SK-N-SH (cell line): ENCODE results near the gene CD274. TPM values are rescaled to one million over a fixed set of nuclear protein-coding genes. Genes with fewer than 3 reads are reported as not detected.

Source experiments
- CTCF ChIA-PET: fragments of 300-600, 350-600 bp; formaldehyde crosslinking; extraction: SDS; loops from one replicate; lab custom pipeline; 2021; lab: Yijun Ruan, JAX
- POLR2A ChIA-PET: fragments of 350-600 bp; sonication (Branson Sonifier 250); formaldehyde crosslinking; extraction: SDS; loops from one replicate; lab custom pipeline; 2020; ENCODE audit warnings: antibody characterized with exemption, inconsistent platforms; lab: Yijun Ruan, JAX
- DNase-seq: peaks from one replicate; pipeline ENCODE4 v3.0.0; 2012
- H2AFZ ChIP-seq: fragments of 200-600 bp; sonication (generic); 2 replicates; pipeline ENCODE4 v1.8.1; 2016; ENCODE audit warnings: antibody characterized with exemption, mild to moderate bottlenecking, low read depth
- H3F3A ChIP-seq: fragments of 200-600 bp; sonication (generic); replicated peaks from 2 replicates; pipeline ENCODE3; 2016; ENCODE audit warnings: antibody characterized with exemption, mild to moderate bottlenecking; ENCODE audit not compliant: insufficient read depth
- H3K27ac ChIP-seq, 2 experiments: fragments of 200-500 bp in 1 of 2; fragments of 200-600 bp in 1 of 2; sonication (Bioruptor generic) in 1 of 2; sonication (generic), shearing (Covaris generic) in 1 of 2; 2 replicates each; pipeline versions ENCODE4 v1.5.1 to v1.6.1; 2014 to 2016; ENCODE audit warnings: low read depth in 2 of 2, inconsistent platforms in 1 of 2, low read length in 1 of 2, mild to moderate bottlenecking in 1 of 2, mixed read lengths in 1 of 2
- H3K27me3 ChIP-seq: fragments of 200-600 bp; sonication (generic), shearing (Covaris generic); 2 replicates; pipeline ENCODE4 v1.6.1; 2016; ENCODE audit warnings: mixed run types; ENCODE audit not compliant: insufficient read depth
- H3K36me3 ChIP-seq, 2 experiments: fragments of 200-500 bp in 1 of 2; fragments of 200-600 bp in 1 of 2; sonication (Bioruptor generic) in 1 of 2; sonication (generic) in 1 of 2; replicated peaks in 1 of 2; 2 replicates each; pipeline versions ENCODE3 to v1.5.1; 2014 to 2016; ENCODE audit warnings: low read length in 1 of 2, mild to moderate bottlenecking in 1 of 2; ENCODE audit not compliant: insufficient read depth in 2 of 2, control insufficient read depth in 1 of 2
- H3K4me1 ChIP-seq, 2 experiments: fragments of 200-500 bp in 1 of 2; fragments of 200-600 bp in 1 of 2; sonication (Bioruptor generic) in 1 of 2; sonication (generic), shearing (Covaris generic) in 1 of 2; 2 replicates each; pipeline versions ENCODE4 v1.5.1 to v1.6.1; 2014 to 2016; ENCODE audit warnings: low read depth in 1 of 2, low read length in 1 of 2, mixed run types in 1 of 2; ENCODE audit not compliant: insufficient read depth in 2 of 2, control insufficient read depth in 1 of 2
- H3K4me2 ChIP-seq: fragments of 200-600 bp; sonication (generic), shearing (Covaris generic); 2 replicates; pipeline ENCODE4 v1.6.1; 2017; ENCODE audit warnings: mixed run types
- H3K4me3 ChIP-seq, 2 experiments: fragments of 200-500 bp in 1 of 2; fragments of 200-600 bp in 1 of 2; sonication (Bioruptor generic) in 1 of 2; sonication (generic), shearing (Covaris generic) in 1 of 2; 2 replicates each; pipeline versions ENCODE4 v1.5.1 to v1.8.1; 2014 to 2016; ENCODE audit warnings: low read depth in 2 of 2, inconsistent platforms in 1 of 2, low read length in 1 of 2, mild to moderate bottlenecking in 1 of 2, mixed read lengths in 1 of 2, moderate library complexity in 1 of 2
- H3K79me2 ChIP-seq: fragments of 200-600 bp; sonication (generic); 2 replicates; pipeline ENCODE4 v1.8.1; 2017; ENCODE audit warnings: mild to moderate bottlenecking; ENCODE audit not compliant: insufficient read depth
- H3K9ac ChIP-seq: fragments of 200-600 bp; sonication (generic); 2 replicates; pipeline ENCODE4 v1.6.1; 2017; ENCODE audit warnings: mixed run types
- H3K9me2 ChIP-seq: fragments of 200-600 bp; sonication (generic); 2 replicates; pipeline ENCODE4 v1.6.1; 2017; ENCODE audit warnings: mixed run types
- H3K9me3 ChIP-seq: fragments of 200-600 bp; sonication (generic); 2 replicates; pipeline ENCODE4 v1.6.1; 2017; ENCODE audit warnings: mixed run types, mild to moderate bottlenecking, moderate library complexity
- H4K20me1 ChIP-seq: fragments of 200-600 bp; sonication (generic); 2 replicates; pipeline ENCODE4 v1.6.1; 2017; ENCODE audit warnings: mild to moderate bottlenecking, mixed run types; ENCODE audit not compliant: insufficient read depth
- CHD2 ChIP-seq: fragments of 150-350 bp; IDR thresholded peaks from 2 replicates; pipeline ENCODE4 v1.6.1; 2018; ENCODE audit warnings: low read length; ENCODE audit not compliant: partially characterized antibody
- CTCF ChIP-seq: fragments of 200-600 bp; sonication (generic); IDR thresholded peaks from 2 replicates; pipeline ENCODE4 v1.6.1; 2017; ENCODE audit warnings: antibody characterized with exemption, mild to moderate bottlenecking, moderate library complexity
- ELF1 ChIP-seq: IDR thresholded peaks from 2 replicates; pipeline ENCODE4 v1.4.0; 2012
- EZH2phosphoT487 ChIP-seq: fragments of 200-600 bp; sonication (generic); IDR thresholded peaks from 2 replicates; pipeline ENCODE4 v1.6.1; 2017; ENCODE audit warnings: low read depth, mixed run types, mild to moderate bottlenecking, antibody characterized with exemption, moderate library complexity, borderline replicate concordance
- FOSL2 ChIP-seq: IDR thresholded peaks from 2 replicates; pipeline ENCODE4 v1.4.0; 2012; ENCODE audit warnings: low read depth, mild to moderate bottlenecking, moderate library complexity, borderline replicate concordance
- FOXJ3 ChIP-seq: sonication (generic); formaldehyde crosslinking; IDR thresholded peaks from 2 replicates; pipeline ENCODE4 v1.5.1; 2020; ENCODE audit warnings: mild to moderate bottlenecking, missing genetic modification reagents
- FOXM1 ChIP-seq: IDR thresholded peaks from 2 replicates; pipeline ENCODE4 v1.4.0; 2012; ENCODE audit warnings: low read depth, mild to moderate bottlenecking
- GABPA ChIP-seq: IDR thresholded peaks from 2 replicates; pipeline ENCODE4 v1.4.0; 2012; ENCODE audit warnings: low read depth, mild to moderate bottlenecking
- IRF3 ChIP-seq: fragments of 150-350 bp; IDR thresholded peaks from 2 replicates; pipeline ENCODE4 v1.6.1; 2016; ENCODE audit warnings: mild to moderate bottlenecking, low read depth, low read length
- JUND ChIP-seq: IDR thresholded peaks from 2 replicates; pipeline ENCODE4 v1.4.0; 2012
- MAX ChIP-seq: IDR thresholded peaks from 2 replicates; pipeline ENCODE4 v1.4.0; 2012; ENCODE audit warnings: low read depth
- MXI1 ChIP-seq: IDR thresholded peaks from 2 replicates; pipeline ENCODE4 v1.6.1; 2012; ENCODE audit warnings: mild to moderate bottlenecking, low read depth, low read length, improper control_type of control experiment
- NFIC ChIP-seq: IDR thresholded peaks from 2 replicates; pipeline ENCODE4 v1.4.0; 2012; ENCODE audit warnings: borderline replicate concordance
- NRF1 ChIP-seq: IDR thresholded peaks from 2 replicates; pipeline ENCODE4 v1.6.1; 2012; ENCODE audit warnings: low read depth, mild to moderate bottlenecking, low read length
- POLR2AphosphoS5 ChIP-seq: IDR thresholded peaks from 2 replicates; pipeline ENCODE4 v1.6.1; 2012; ENCODE audit warnings: low read depth, low read length
- RAD21 ChIP-seq: IDR thresholded peaks from 2 replicates; pipeline ENCODE4 v1.6.1; 2012; ENCODE audit warnings: mild to moderate bottlenecking, low read length
- RFX5 ChIP-seq: IDR thresholded peaks from 2 replicates; pipeline ENCODE4 v1.6.1; 2012; ENCODE audit warnings: mild to moderate bottlenecking, improper control_type of control experiment, low read length
- SMC3 ChIP-seq: IDR thresholded peaks from 2 replicates; pipeline ENCODE4 v1.6.1; 2012; ENCODE audit warnings: low read depth, low read length, improper control_type of control experiment
- TAF1 ChIP-seq: IDR thresholded peaks from 2 replicates; pipeline ENCODE4 v1.6.1; 2012; ENCODE audit warnings: low read depth, mild to moderate bottlenecking, low read length, moderate library complexity, borderline replicate concordance
- TCF12 ChIP-seq: IDR thresholded peaks from 2 replicates; pipeline ENCODE4 v1.4.0; 2012
- TEAD4 ChIP-seq: IDR thresholded peaks from 2 replicates; pipeline ENCODE4 v1.4.0; 2012; ENCODE audit warnings: mild to moderate bottlenecking, borderline replicate concordance; ENCODE audit not compliant: insufficient read depth
- USF2 ChIP-seq: fragments of 150-350 bp; IDR thresholded peaks from 2 replicates; pipeline ENCODE4 v1.6.1; 2017; ENCODE audit warnings: antibody characterized with exemption, low read length, low read depth, borderline replicate concordance
- ZBTB33 ChIP-seq: IDR thresholded peaks from 2 replicates; pipeline ENCODE4 v1.4.0; 2012; ENCODE audit warnings: low read depth, borderline replicate concordance
- WGBS: methylation state at CpG from one replicate; pipeline ENCODE4 v1.1.6; 2017; ENCODE audit warnings: low lambda C conversion rate; 5-methylcytosine and 5-hydroxymethylcytosine counted together
- polyA plus RNA-seq, 3 experiments: library from polyadenylated mRNA; depleted of rRNA; stranded (reverse); fragments of >200 nt; gene quantifications; 2 replicates each; pipeline ENCODE4 v1.2.3, GENCODE V29; 2012

Gene CD274
- polyA plus RNA-seq, 1 of the 3 experiments (the other 2 are of a cell fraction) = 25.8 TPM

- no peak; the same call in 1 of the 2 replicates for TF ChIP-seq POLR2AphosphoS5
- TF ChIP-seq TEAD4 = peak; percentile 54; the same call in 1 of the 2 replicates
- TF ChIP-seq JUND = peak; percentile 67
- TF ChIP-seq NRF1 = no peak
- TF ChIP-seq FOXM1 = peak; percentile 27; the same call in 1 of the 2 replicates
- no peak for TF ChIP-seq EZH2phosphoT487
- no peak for TF ChIP-seq IRF3
- TF ChIP-seq CHD2 = no peak
- TF ChIP-seq TAF1 = no peak
- no peak for TF ChIP-seq GABPA
- peak; percentile 85 for TF ChIP-seq TCF12
- peak; percentile 21; the same call in 1 of the 2 replicates for TF ChIP-seq FOSL2
- no peak for TF ChIP-seq FOXJ3 (CRISPR knock-in tag)
- TF ChIP-seq USF2 = no peak
- TF ChIP-seq RAD21 = no peak
- TF ChIP-seq MXI1 = no peak
These were observed 50.3 kb downstream of the CD274 start (continued) for GRCh38 chr9:5500441-5501235.

GRCh38 chr9:5502553-5502952 is 52.2 kb downstream of the CD274 start:
- Histone ChIP-seq H3K9ac (no peak overlapping the region), H3K27me3 (no peaks in the 10 kb centered on the region), H4K20me1 (no peaks in the 10 kb centered on the region), H3K9me3 (peaks cover 6% of the 10 kb centered on the region; the same call in 1 of the 2 replicates), H3K4me1 (peaks cover 15 to 23% of the 10 kb centered on the region in 2 experiments; a peak in 3 of 4 replicates), H3F3A (peaks cover 21% of the 10 kb centered on the region), H3K4me3 (no peak overlapping the region), H3K27ac (no peak overlapping the region), H2AFZ (no peak overlapping the region), H3K36me3 (peaks cover 0 to 4% of the 10 kb centered on the region in 2 experiments), H3K4me2 (no peak overlapping the region), H3K79me2 (no peaks in the 10 kb centered on the region), H3K9me2 (no peaks in the 10 kb centered on the region)
- ChIA-PET CTCF (interaction anchor here (1.2 kb wide), 1 partner anchor 65 kb away, joined by 4 read pairs; the partner anchor contains the start of gene PLGRKT), POLR2A (no interaction called here)
- 100% methylated on average over 5 of the region's 6 CpGs for WGBS
- no peak for DNase-seq
- TF ChIP-seq ZBTB33 (no peak), NFIC (no peak), ELF1 (no peak), CTCF (no peak), FOXM1 (no peak), SMC3 (no peak), MAX (no peak), TCF12 (no peak), USF2 (no peak), FOXJ3 (CRISPR knock-in tag) (no peak), RFX5 (no peak), IRF3 (no peak), CHD2 (no peak)
